SK-N-SH treated with all-trans-retinoic acid at 6 μM for 48 hours (cell line): ENCODE results near the gene KRTAP5-6.

Experiments
- ATAC-seq: fragments of 200-7000 bp; cut with Tn5 transposase; 3 replicates; pipeline ENCODE4 v1.9.1; 2020; ENCODE audit warnings: mild to moderate bottlenecking, moderate library complexity
- ARNTL ChIP-seq: fragments of 450-650 bp; formaldehyde crosslinking; IDR thresholded peaks from 2 replicates; pipeline ENCODE4 v1.5.0; 2020; ENCODE audit warnings: low read depth, mild to moderate bottlenecking, moderate library complexity, borderline replicate concordance
- BACH2 ChIP-seq: fragments of 250-450 bp; sonication (Bioruptor Pico); IDR thresholded peaks from 2 replicates; pipeline ENCODE4 v1.9.0; 2021; ENCODE audit warnings: mild to moderate bottlenecking, borderline replicate concordance
- CREB5 ChIP-seq: fragments of 250-450 bp; sonication (Bioruptor Pico); IDR thresholded peaks from 2 replicates; pipeline ENCODE4 v1.5.1; 2020; ENCODE audit warnings: low read depth, mild to moderate bottlenecking, moderate library complexity
- CSDC2 ChIP-seq: fragments of 250-450 bp; sonication (Bioruptor Pico); IDR thresholded peaks from 2 replicates; pipeline ENCODE4 v1.5.0; 2020; ENCODE audit warnings: mild to moderate bottlenecking, moderate library complexity
- CSRNP3 ChIP-seq: fragments of 250-450 bp; sonication (Bioruptor Pico); IDR thresholded peaks from 2 replicates; pipeline ENCODE4 v1.5.1; 2021; ENCODE audit warnings: mild to moderate bottlenecking, moderate library complexity
- ESRRG ChIP-seq: fragments of 250-450 bp; sonication (Bioruptor Pico); IDR thresholded peaks from 2 replicates; pipeline ENCODE4 v1.6.1; 2021; ENCODE audit warnings: mild to moderate bottlenecking
- GLIS3 ChIP-seq: fragments of 250-450 bp; sonication (Bioruptor Pico); IDR thresholded peaks from 2 replicates; pipeline ENCODE4 v1.5.0; 2020; ENCODE audit warnings: mild to moderate bottlenecking, moderate library complexity
- ISL1 ChIP-seq: fragments of 250-450 bp; sonication (Bioruptor Pico); IDR thresholded peaks from 2 replicates; pipeline ENCODE4 v2.1.2; 2022; ENCODE audit warnings: mild to moderate bottlenecking, moderate library complexity
- OSR1 ChIP-seq: fragments of 250-450 bp; sonication (Bioruptor Pico); IDR thresholded peaks from 2 replicates; pipeline ENCODE4 v1.8.0; 2022; ENCODE audit warnings: moderate library complexity, mild to moderate bottlenecking, inconsistent platforms
- PATZ1 ChIP-seq: fragments of 250-450 bp; sonication (Bioruptor Pico); IDR thresholded peaks from 2 replicates; pipeline ENCODE4 v1.8.0; 2020; ENCODE audit warnings: mild to moderate bottlenecking, moderate library complexity, borderline replicate concordance
- POU6F1 ChIP-seq: fragments of 250-450 bp; sonication (Bioruptor Pico); IDR thresholded peaks from 2 replicates; pipeline ENCODE4 v1.8.0; 2021; ENCODE audit warnings: low read depth, mild to moderate bottlenecking, moderate library complexity, borderline replicate concordance
- PPARA ChIP-seq: fragments of 250-450 bp; sonication (Bioruptor Pico); IDR thresholded peaks from 2 replicates; pipeline ENCODE4 v1.5.0; 2020; ENCODE audit warnings: mild to moderate bottlenecking, borderline replicate concordance
- SNAI2 ChIP-seq: fragments of 250-450 bp; sonication (Bioruptor Pico); IDR thresholded peaks from 2 replicates; pipeline ENCODE4 v1.5.0; 2020; ENCODE audit warnings: mild to moderate bottlenecking, moderate library complexity
- TCF4 ChIP-seq: fragments of 250-450 bp; sonication (Bioruptor Pico); IDR thresholded peaks from 2 replicates; pipeline ENCODE4 v1.8.0; 2021; ENCODE audit warnings: mild to moderate bottlenecking, moderate library complexity, borderline replicate concordance
- TOX ChIP-seq: fragments of 250-450 bp; sonication (Bioruptor Pico); IDR thresholded peaks from 2 replicates; pipeline ENCODE4 v1.8.0; 2021; ENCODE audit warnings: mild to moderate bottlenecking, moderate library complexity, borderline replicate concordance
- TSHZ2 ChIP-seq: fragments of 250-450 bp; sonication (Bioruptor Pico); IDR thresholded peaks from 2 replicates; pipeline ENCODE4 v1.5.0; 2020; ENCODE audit warnings: mild to moderate bottlenecking, moderate library complexity
- ZC3H10 ChIP-seq: fragments of 250-450 bp; sonication (Bioruptor Pico); IDR thresholded peaks from 2 replicates; pipeline ENCODE4 v1.5.1; 2021; ENCODE audit warnings: mild to moderate bottlenecking, moderate library complexity
- ZFP3 ChIP-seq: fragments of 250-450 bp; sonication (Bioruptor Pico); IDR thresholded peaks from 2 replicates; pipeline ENCODE4 v1.5.0; 2020; ENCODE audit warnings: mild to moderate bottlenecking, moderate library complexity
- ZFP30 ChIP-seq: fragments of 450-650 bp; formaldehyde crosslinking; IDR thresholded peaks from 2 replicates; pipeline ENCODE4 v1.5.0; 2022; ENCODE audit warnings: mild to moderate bottlenecking, moderate library complexity
- ZNF70 ChIP-seq: fragments of 450-650 bp; formaldehyde crosslinking; IDR thresholded peaks from 2 replicates; pipeline ENCODE4 v1.5.0; 2020; ENCODE audit warnings: mild to moderate bottlenecking, moderate library complexity
- ZNF8 ChIP-seq: fragments of 450-650 bp; formaldehyde crosslinking; IDR thresholded peaks from 2 replicates; pipeline ENCODE4 v1.5.0; 2020; ENCODE audit warnings: mild to moderate bottlenecking, moderate library complexity

The KRTAP5-6 gene

GRCh38 chr11:1670905-1671371, 26.1 kb upstream of the KRTAP5-6 start:
- no peak for TF ChIP-seq ZNF70 (CRISPR knock-in tag)
- no peak for ATAC-seq

- TF ChIP-seq SNAI2 (CRISPR knock-in tag) (no peak), CSRNP3 (CRISPR knock-in tag) (no peak), PPARA (CRISPR knock-in tag) (no peak), BACH2 (CRISPR knock-in tag) (no peak), PATZ1 (no peak), ZNF8 (CRISPR knock-in tag) (no peak), CSDC2 (CRISPR knock-in tag) (no peak), POU6F1 (CRISPR knock-in tag) (no peak), ARNTL (CRISPR knock-in tag) (no peak), TCF4 (CRISPR knock-in tag) (no peak), OSR1 (CRISPR knock-in tag) (no peak), ZC3H10 (no peak), ISL1 (no peak), ZNF70 (CRISPR knock-in tag) (no peak), ESRRG (CRISPR knock-in tag) (no peak), ZFP30 (CRISPR knock-in tag) (no peak), ZFP3 (no peak), GLIS3 (CRISPR knock-in tag) (no peak), TOX (CRISPR knock-in tag) (no peak), TSHZ2 (CRISPR knock-in tag) (no peak)
- TF ChIP-seq, all 23 proteins: peak for 0
- no peak for ATAC-seq
Observed at GRCh38 chr11:1671658-1672057, 25.3 kb upstream of the KRTAP5-6 start.

GRCh38 chr11:1672613-1673350, 24.2 kb upstream of the KRTAP5-6 start:
- no peak for TF ChIP-seq GLIS3 (CRISPR knock-in tag)
- TF ChIP-seq TSHZ2 (CRISPR knock-in tag): no peak
- TF ChIP-seq CREB5 (CRISPR knock-in tag): no peak
- no peak for TF ChIP-seq PPARA (CRISPR knock-in tag)
- TF ChIP-seq, all 23 proteins: peak for 0
- ATAC-seq: no peak
